Tibial artery (tissue), 4 donors: Measurements from ENCODE around the gene DOCK1.

Experiments
- DNase-seq, 2 donors: peaks; one replicate each; pipeline ENCODE4 v3.0.0-alpha.2; 2019
- H3K27ac ChIP-seq, 2 donors: fragments of 200-600 bp; sonication (generic) in 1 of 2; 1 replicate in 1 of 2; 2 replicates in 1 of 2; pipeline ENCODE4 v1.5.1; 2018 to 2019; ENCODE audit warnings: mild to moderate bottlenecking in 1 of 2
- H3K27me3 ChIP-seq, 2 donors: fragments of 200-600 bp; sonication (generic) in 1 of 2; one replicate each; pipeline versions ENCODE4 v1.5.1 to v1.6.0; 2016 to 2019
- H3K36me3 ChIP-seq, 3 donors: fragments of 200-600 bp; sonication (generic) in 2 of 3; one replicate each; pipeline ENCODE4 v1.5.1; 2016 to 2019; ENCODE audit warnings: mild to moderate bottlenecking in 2 of 3
- H3K4me1 ChIP-seq, 4 donors: fragments of 200-600 bp; sonication (generic) in 2 of 4; 1 replicate in 3 of 4; 2 replicates in 1 of 4; pipeline ENCODE4 v1.5.1; 2016 to 2019
- H3K4me3 ChIP-seq, 2 donors: fragments of 200-600 bp; sonication (generic) in 1 of 2; 1 replicate in 1 of 2; 2 replicates in 1 of 2; pipeline ENCODE4 v1.5.1; 2018 to 2019; ENCODE audit warnings: mild to moderate bottlenecking in 2 of 2
- H3K9me3 ChIP-seq, 3 donors: fragments of 200-600 bp; sonication (generic) in 1 of 3; one replicate each; pipeline ENCODE4 v1.5.1; 2016 to 2019
- intact Hi-C: fragments of 100-400 bp; cut with DNase I; formaldehyde crosslinking; loops from one replicate; pipeline ENCODE4 v1.15.0; 2023; ENCODE audit warnings: low total_unique reads
- TF ChIP-seq, protein P1 (sequence below), 2 experiments: fragments of 200-600 bp in 1 of 2; fragments of 450-650 bp in 1 of 2; IDR thresholded peaks; one replicate each; pipeline ENCODE4 v1.5.1; 2017 to 2019; ENCODE audit warnings: antibody characterized with exemption in 2 of 2, mild to moderate bottlenecking in 1 of 2, moderate library complexity in 1 of 2

Gene DOCK1

DNA sequence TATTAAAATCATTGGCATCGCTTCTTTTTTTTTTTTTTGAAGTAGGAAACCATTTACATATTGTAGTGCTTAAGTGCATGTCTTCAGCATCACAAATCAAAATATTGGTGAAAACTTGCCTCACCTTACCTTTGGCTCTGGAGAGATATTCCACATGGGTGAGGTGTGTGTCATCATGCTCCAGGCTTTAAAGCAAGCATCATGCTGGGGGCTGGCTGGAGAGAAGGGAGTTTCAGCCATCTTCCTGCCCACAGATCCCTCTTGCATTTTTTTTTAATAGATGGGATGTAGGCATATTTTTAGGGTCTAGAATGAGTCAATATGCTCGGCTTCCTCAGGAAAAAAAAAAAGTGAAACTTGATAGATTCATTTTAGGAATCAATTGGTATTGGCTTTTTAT, 293.5 kb downstream of the DOCK1 start:
- H3K4me1 ChIP-seq, result peaks cover 0 to 23% (median 18%) of the 10 kb centered on the region in 4 donors
- H3K36me3 ChIP-seq, result peaks cover 0 to under 1% (median 0%) of the 10 kb centered on the region in 3 donors
- no peaks in the 10 kb centered on the region for H3K9me3 ChIP-seq
- intact Hi-C loops, result no loop called here
- H3K4me3 ChIP-seq, result no peak overlapping the region
- TF ChIP-seq, protein P1, sequence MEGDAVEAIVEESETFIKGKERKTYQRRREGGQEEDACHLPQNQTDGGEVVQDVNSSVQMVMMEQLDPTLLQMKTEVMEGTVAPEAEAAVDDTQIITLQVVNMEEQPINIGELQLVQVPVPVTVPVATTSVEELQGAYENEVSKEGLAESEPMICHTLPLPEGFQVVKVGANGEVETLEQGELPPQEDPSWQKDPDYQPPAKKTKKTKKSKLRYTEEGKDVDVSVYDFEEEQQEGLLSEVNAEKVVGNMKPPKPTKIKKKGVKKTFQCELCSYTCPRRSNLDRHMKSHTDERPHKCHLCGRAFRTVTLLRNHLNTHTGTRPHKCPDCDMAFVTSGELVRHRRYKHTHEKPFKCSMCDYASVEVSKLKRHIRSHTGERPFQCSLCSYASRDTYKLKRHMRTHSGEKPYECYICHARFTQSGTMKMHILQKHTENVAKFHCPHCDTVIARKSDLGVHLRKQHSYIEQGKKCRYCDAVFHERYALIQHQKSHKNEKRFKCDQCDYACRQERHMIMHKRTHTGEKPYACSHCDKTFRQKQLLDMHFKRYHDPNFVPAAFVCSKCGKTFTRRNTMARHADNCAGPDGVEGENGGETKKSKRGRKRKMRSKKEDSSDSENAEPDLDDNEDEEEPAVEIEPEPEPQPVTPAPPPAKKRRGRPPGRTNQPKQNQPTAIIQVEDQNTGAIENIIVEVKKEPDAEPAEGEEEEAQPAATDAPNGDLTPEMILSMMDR (IDR thresholded peaks at IDR 0.05), result no peak
- peaks cover 0 to 3% of the 10 kb centered on the region in 2 donors for H3K27me3 ChIP-seq
- no peak for DNase-seq
- H3K27ac ChIP-seq, result no peak overlapping the region

DNA sequence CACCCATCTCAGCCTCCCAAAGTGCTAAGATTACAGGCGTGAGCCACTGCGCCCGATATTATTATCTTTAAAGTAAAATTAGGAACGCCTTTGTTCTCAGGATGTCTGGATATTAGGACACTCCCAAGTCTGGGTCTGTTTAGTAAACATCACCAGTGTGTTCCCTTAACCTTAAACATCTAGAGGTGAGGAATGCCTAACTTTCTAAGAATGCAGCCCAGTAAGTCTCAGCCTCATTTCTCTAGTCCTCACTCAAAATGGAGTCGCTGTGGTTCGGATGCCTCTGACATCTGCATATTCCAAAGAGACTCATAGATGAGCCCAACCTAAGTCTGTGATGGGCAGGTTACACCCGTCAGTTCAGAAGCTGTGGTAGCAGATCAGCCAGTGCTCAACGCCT, 295.4 kb downstream of the DOCK1 start:
- TF ChIP-seq, protein P1 (IDR thresholded peaks at IDR 0.05), result no peak
- Histone ChIP-seq H3K27me3 (no peaks in the 10 kb centered on the region), H3K27ac (no peak overlapping the region), H3K4me1 (peaks cover 0 to 10% (median 7%) of the 10 kb centered on the region in 4 donors), H3K9me3 (no peaks in the 10 kb centered on the region), H3K4me3 (no peak overlapping the region), H3K36me3 (peaks cover 0 to 8% (median 7%) of the 10 kb centered on the region in 3 donors)
- intact Hi-C loops, result no loop called here
- no peak for DNase-seq

DNA sequence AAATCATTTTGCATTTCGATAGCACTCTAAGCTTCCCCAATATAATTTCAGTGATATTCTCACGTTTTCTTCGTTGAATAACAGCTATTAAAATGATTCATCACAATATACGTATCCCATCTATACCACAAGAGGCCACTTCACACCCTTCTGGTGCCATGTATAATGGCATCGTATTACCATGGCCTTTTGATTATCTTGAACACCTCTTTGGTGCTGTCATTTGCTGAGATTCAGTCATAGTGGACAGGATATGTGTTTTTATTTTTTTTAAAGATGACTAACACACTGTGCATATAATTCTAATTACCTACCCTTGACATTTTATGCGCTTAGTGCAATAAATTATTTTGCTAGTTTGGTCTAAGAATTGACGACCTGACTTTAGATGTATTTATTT, 297.8 kb downstream of the DOCK1 start:
- no peak for DNase-seq
- TF ChIP-seq, protein P1 (IDR thresholded peaks at IDR 0.05), result no peak
- intact Hi-C loops, result loop anchor here (2.0 kb wide), 1 partner anchor 70 kb away; no protein-coding TSS in a partner anchor
- H3K9me3 ChIP-seq, result no peaks in the 10 kb centered on the region
- H3K36me3 ChIP-seq, result peaks cover 0 to 8% (median 7%) of the 10 kb centered on the region in 3 donors
- no peaks in the 10 kb centered on the region for H3K27me3 ChIP-seq
- no peak overlapping the region for H3K27ac ChIP-seq
- H3K4me1 ChIP-seq, result no peaks in the 10 kb centered on the region
- H3K4me3 ChIP-seq, result no peak overlapping the region

DNA sequence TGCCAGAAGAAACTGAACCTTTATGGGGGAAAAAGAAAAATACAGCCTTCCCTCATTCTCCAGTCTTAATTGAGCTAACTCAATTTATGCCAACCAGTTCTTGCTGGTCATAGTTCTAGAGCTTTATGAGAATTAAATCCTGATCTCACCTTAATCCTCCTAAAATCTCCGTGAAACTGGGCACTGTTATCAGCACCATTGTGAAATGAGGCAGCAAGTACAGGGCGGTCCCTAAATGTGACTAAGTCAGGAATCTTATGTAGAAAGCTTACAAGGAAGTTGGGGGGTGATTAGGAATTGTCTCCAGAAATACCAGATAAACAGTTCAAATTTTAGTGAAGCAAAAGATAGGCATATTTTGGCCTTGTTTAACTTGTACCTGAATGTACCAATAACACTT, 301.9 kb downstream of the DOCK1 start:
- intact Hi-C loops, result no loop called here
- Histone ChIP-seq H3K9me3 (no peaks in the 10 kb centered on the region), H3K36me3 (peaks cover 0 to 10% (median 8%) of the 10 kb centered on the region in 3 donors), H3K4me3 (no peak overlapping the region), H3K4me1 (no peaks in the 10 kb centered on the region), H3K27ac (no peak overlapping the region), H3K27me3 (no peaks in the 10 kb centered on the region)
- TF ChIP-seq, protein P1 (IDR thresholded peaks at IDR 0.05), result no peak
- DNase-seq, result no peak

DNA sequence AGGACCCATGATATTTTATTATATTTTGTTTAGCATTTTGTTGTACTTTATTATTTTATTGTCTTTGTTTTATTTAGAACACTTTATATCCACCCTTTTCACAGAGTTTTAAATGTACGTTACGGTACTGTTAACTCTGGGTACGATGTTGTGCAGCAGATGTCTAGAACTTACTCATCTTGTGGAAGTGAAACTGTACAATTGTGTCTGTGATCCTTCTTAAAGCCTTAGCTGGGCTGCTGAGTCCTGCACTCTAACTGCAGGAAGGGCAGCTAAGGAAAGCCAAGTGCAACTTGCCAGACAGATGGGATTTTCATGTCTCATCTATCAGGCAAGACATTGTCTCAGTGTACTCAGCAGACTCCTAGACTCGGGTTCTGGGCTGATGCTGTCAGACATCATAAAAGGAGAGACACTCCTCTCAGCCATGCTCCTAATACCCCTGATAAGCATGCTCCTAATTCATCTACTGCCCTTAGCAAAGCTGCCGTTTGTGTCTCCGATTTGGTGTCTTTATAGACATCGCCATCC, 305.8 kb downstream of the DOCK1 start:
- H3K27ac ChIP-seq, result no peak overlapping the region
- H3K36me3 ChIP-seq, result peaks cover 0 to 3% (median 0%) of the 10 kb centered on the region in 3 donors
- DNase-seq, result no peak
- H3K9me3 ChIP-seq, result no peaks in the 10 kb centered on the region
- no peaks in the 10 kb centered on the region for H3K4me1 ChIP-seq
- H3K27me3 ChIP-seq, result no peaks in the 10 kb centered on the region
- TF ChIP-seq, protein P1 (IDR thresholded peaks at IDR 0.05), result no peak
- H3K4me3 ChIP-seq, result no peak overlapping the region
- intact Hi-C loops, result no loop called here

DNA sequence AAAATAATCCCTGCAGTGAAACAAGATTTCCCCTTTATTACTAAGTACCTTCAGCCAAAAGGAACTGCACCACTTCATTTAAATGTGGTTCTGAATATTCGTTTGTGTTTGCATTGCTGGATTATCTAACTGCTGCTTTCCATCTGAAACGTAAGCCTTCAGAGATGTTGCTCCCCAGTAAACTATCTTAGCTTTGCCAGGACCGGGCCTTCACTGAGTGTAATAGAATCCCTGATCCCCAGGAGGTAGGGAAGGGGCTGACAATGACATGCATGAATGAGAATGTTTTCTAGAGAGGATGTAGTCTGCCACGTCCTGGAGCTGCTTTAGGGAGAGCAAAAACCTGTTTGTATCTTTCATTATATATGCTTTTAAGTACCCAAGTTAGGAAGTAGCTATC, 310.6 kb downstream of the DOCK1 start:
- TF ChIP-seq, protein P1 (IDR thresholded peaks at IDR 0.05), result no peak
- no peak for DNase-seq
- Histone ChIP-seq H3K36me3 (no peaks in the 10 kb centered on the region), H3K27me3 (no peaks in the 10 kb centered on the region), H3K27ac (no peak overlapping the region), H3K9me3 (no peaks in the 10 kb centered on the region), H3K4me1 (no peaks in the 10 kb centered on the region), H3K4me3 (no peak overlapping the region)
- intact Hi-C loops, result no loop called here
